ENCODE measurements around the gene STEEP1.
"Not testable (repeated sequence)": the region's sequence is repeated elsewhere in the genome, so short reads cannot be mapped to it uniquely, and the experiment has no call there.

Gene STEEP1

GRCh38 chrX:119497185-119497584, 68.0 kb downstream of the STEEP1 start:
- no peak for TF ChIP-seq CTCF (IDR thresholded peaks at IDR 0.05; ENCODE audit: insufficient read depth, low read depth, low read length, missing control alignments)

DNA sequence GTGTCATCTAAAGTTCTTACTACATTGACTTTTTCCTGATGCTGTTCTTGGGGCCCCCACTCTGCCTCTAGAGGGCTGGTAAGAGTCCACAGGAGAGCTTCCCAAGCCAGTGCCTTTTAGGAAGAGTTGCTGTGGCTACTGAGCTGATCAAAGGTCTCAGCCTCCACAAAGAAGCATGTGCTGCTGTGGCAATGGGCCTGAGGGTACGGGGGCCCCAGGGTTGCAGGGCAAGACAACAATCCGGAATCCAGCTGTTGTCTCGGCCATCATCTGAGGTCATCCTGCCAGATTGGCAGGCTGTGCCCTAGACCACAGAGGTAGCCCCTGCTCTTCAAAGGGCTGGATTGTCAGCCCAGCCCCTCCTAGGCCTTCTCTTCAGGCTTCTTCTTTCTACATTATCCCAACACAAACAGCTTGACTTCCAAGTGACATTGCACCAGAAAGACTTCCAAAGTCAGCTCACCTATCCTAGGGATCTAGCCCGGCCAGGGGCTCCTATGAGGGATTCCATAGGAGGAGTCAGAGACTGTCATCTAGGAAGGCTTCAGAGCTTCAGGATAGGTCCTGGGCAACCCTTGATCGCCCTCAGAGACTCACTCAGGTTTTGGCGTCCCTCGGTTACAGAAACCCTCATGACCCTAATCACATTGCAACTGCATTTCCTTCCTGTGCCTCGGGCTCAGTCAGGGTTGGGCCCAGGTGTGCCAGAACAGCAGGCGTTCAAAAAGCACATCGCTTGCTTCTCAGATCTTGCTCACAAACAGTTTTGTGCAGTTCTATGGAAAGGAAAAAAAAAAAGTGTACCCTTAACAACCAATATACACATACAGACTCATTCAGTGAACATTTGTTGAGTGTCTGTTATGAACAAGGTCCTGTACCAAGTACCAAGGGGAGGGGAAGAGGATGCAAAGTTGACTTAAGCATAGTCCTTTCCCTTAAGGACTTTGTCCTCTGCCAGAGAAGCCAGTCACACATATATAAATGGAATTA, 69.2 kb downstream of the STEEP1 start:
- no peak for DNase-seq (ENCODE audit: low read depth)
- no peak for TF ChIP-seq CTCF (IDR thresholded peaks at IDR 0.05; ENCODE audit: insufficient read depth, low read depth, low read length, missing control alignments)
- no peak overlapping the region for H3K4me3 ChIP-seq (ENCODE audit: low read depth, low read length)

More at GRCh38 chrX:119497185-119497584, 68.0 kb downstream of the STEEP1 start:
- no peak overlapping the region for H3K4me3 ChIP-seq (ENCODE audit: low read depth, low read length)
- DNase-seq (ENCODE audit: low read depth), result no peak

DNA sequence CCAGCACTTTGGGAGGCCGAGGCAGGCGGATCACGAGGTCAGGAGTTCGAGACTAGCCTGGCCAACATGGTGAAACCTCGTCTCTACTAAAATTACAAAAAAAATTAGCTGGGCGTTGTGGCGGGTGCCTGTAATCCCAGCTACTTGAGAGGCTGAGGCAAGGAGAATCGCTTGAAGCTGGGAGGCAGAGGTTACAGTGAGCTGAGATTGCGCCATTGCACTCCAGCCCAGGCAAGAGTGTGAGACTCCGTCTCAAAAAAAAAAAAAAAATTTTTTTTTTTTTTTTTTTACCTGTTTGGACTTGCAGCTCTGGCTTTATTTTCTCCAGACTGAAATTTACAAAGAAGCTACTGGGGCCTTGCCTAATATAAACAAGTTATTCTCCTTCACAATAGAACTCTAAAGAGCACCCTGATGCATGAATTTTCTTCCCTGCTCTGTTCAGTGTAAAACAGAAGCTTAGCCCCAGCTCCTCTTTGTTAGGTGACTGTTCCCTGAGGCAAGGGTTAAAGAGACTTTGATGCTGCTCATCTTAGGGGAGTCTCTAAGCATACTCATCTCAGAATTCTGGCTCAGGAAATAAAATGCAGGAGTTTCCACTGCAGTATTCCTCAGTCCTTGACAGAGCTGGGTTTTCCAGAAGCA, 71.2 kb downstream of the STEEP1 start:
- H3K4me3 ChIP-seq (ENCODE audit: low read depth, low read length); DNase-seq (ENCODE audit: low read depth): not testable (repeated sequence)

DNA sequence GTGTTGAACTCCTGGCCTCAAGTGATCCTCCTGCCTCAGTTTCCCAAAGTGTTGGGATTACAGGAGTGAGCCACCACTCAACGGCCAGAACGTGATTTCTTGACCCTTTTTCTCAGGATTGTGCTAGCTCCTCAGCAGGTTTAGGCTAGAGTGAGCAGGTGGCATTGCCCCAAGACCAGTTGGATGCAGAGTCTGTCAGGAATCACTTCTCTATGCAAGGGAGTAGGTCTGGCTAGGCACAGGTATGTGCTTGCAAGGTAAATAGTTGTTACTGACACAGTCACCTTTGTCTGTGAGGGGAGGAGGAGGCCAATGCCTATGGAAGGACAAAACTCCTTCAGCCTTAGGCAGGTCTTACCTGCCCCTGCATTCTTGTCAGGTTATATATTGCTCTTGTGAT, 72.7 kb downstream of the STEEP1 start:
- TF ChIP-seq CTCF (IDR thresholded peaks at IDR 0.05; ENCODE audit: insufficient read depth, low read depth, low read length, missing control alignments), result no peak
- no peak overlapping the region for H3K4me3 ChIP-seq (ENCODE audit: low read depth, low read length)
- no peak for DNase-seq (ENCODE audit: low read depth)

DNA sequence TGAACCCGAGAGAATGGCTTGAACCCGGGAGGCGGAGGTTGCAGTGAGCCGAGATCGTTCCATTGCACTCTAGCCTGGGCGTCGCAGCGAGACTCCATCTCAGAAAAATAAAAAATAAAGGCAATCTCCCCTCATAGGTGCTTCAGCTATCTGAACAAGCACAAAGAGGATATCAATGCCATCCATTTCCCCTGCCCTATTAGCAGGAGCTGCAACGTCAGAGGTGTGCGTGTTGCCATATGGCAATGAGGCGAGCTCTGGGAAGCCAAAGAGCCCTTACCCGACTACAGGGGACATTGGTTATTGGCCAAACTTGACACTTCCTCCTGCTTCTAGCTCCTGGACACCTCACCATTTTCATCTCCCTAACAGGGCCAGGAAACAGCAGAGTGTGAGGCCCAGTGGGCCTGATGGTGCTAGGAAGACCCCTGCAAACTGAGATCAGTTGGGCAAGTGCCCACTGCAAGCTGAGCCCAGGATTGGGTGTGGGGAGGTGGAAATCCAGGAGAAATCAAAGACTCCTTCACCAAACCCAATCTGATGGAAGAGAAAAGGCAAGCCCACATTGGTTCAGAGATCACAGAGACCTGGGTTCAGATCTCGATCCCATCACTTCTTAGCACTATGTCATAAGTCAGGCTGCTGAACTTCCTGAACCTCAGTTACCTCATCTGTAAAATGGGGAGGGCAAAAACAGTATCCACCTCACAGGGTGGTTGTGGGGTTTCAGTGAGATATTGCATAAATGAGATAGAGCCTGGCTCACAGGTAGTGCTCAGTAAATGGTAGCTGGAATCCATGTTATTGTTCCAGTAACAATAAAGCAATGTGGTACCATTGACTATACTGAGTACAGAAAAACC, 75.8 kb downstream of the STEEP1 start:
- TF ChIP-seq CTCF (IDR thresholded peaks at IDR 0.05; ENCODE audit: insufficient read depth, low read depth, low read length, missing control alignments), result no peak
- no peak for DNase-seq (ENCODE audit: low read depth)
- H3K4me3 ChIP-seq (ENCODE audit: low read depth, low read length), result no peak overlapping the region

GRCh38 chrX:119488749-119489148, 76.5 kb downstream of the STEEP1 start:
- peak; percentile 42 for TF ChIP-seq CTCF (IDR thresholded peaks at IDR 0.05; ENCODE audit: insufficient read depth, low read depth, low read length, missing control alignments)
- peak; percentile 39 for DNase-seq (ENCODE audit: low read depth)
- H3K4me3 ChIP-seq (ENCODE audit: low read depth, low read length), result no peak overlapping the region

Measured in GM12865 (cell line).